DOHH2 (cell line): ENCODE data around the gene SCARF1.

ENCODE experiments used
- H3F3A ChIP-seq: fragments of 200-600 bp; sonication (generic), shearing (Covaris generic); 2 replicates; pipeline ENCODE4 v1.6.0; 2016; ENCODE audit warnings: antibody characterized with exemption, mild to moderate bottlenecking; ENCODE audit not compliant: control insufficient read depth, insufficient read depth
- H3K27ac ChIP-seq: fragments of 200-600 bp; sonication (generic); 2 replicates; pipeline ENCODE4 v1.5.1; 2014; ENCODE audit warnings: low read depth, mild to moderate bottlenecking, low read length, moderate library complexity
- H3K27me3 ChIP-seq: fragments of 200-600 bp; sonication (generic); 2 replicates; pipeline ENCODE4 v1.6.1; 2014; ENCODE audit warnings: mild to moderate bottlenecking, low read length, mixed read lengths; ENCODE audit not compliant: control insufficient read depth
- H3K36me3 ChIP-seq: fragments of 200-600 bp; sonication (generic); 2 replicates; pipeline ENCODE4 v1.6.1; 2014; ENCODE audit warnings: mild to moderate bottlenecking, low read length, moderate library complexity, mixed read lengths; ENCODE audit not compliant: control insufficient read depth
- H3K4me1 ChIP-seq: fragments of 200-600 bp; sonication (generic); 2 replicates; pipeline ENCODE4 v1.6.1; 2014; ENCODE audit warnings: mild to moderate bottlenecking, low read length, mixed read lengths; ENCODE audit not compliant: control insufficient read depth
- H3K4me2 ChIP-seq: fragments of 200-600 bp; sonication (generic); 2 replicates; pipeline ENCODE4 v1.6.0; 2014; ENCODE audit warnings: mild to moderate bottlenecking, low read length, moderate library complexity
- H3K4me3 ChIP-seq: fragments of 200-600 bp; sonication (generic); 2 replicates; pipeline ENCODE4 v1.5.1; 2014; ENCODE audit warnings: mild to moderate bottlenecking, low read length, mixed read lengths
- H3K79me2 ChIP-seq: fragments of 200-600 bp; sonication (generic); 2 replicates; pipeline ENCODE4 v1.6.1; 2014; ENCODE audit warnings: mild to moderate bottlenecking, low read length, mixed read lengths; ENCODE audit not compliant: control insufficient read depth
- H3K9me2 ChIP-seq: fragments of 200-600 bp; sonication (generic); replicated peaks from 2 replicates; pipeline ENCODE4 v1.6.1; 2014; ENCODE audit warnings: mild to moderate bottlenecking, low read length, mixed read lengths; ENCODE audit not compliant: control insufficient read depth
- H3K9me3 ChIP-seq: fragments of 200-600 bp; sonication (generic); 2 replicates; pipeline ENCODE4 v1.6.1; 2014; ENCODE audit warnings: antibody characterized with exemption, low read length, mixed read lengths; ENCODE audit not compliant: control insufficient read depth, insufficient read depth
- H4K20me1 ChIP-seq: fragments of 200-600 bp; sonication (generic); 2 replicates; pipeline ENCODE4 v1.6.0; 2014; ENCODE audit warnings: low read depth, mild to moderate bottlenecking, antibody characterized with exemption, low read length, moderate library complexity; ENCODE audit not compliant: control insufficient read depth, insufficient read depth
- CTCF ChIP-seq: fragments of 200-600 bp; sonication (generic); IDR thresholded peaks from one replicate; pipeline ENCODE4 v1.5.1; 2014; ENCODE audit warnings: antibody characterized with exemption, mild to moderate bottlenecking, low read depth, low read length; ENCODE audit not compliant: poor library complexity, severe bottlenecking
- EZH2phosphoT487 ChIP-seq: fragments of 200-600 bp; sonication (generic); IDR thresholded peaks from 2 replicates; pipeline ENCODE4 v1.6.1; 2017; ENCODE audit warnings: borderline replicate concordance, mild to moderate bottlenecking, antibody characterized with exemption, low read length, moderate library complexity, mixed read lengths

The SCARF1 gene

GRCh38 chr17:1592751-1593629 lies 52.5 kb downstream of the SCARF1 start:
- no peaks in the 10 kb centered on the region for H3K27me3 ChIP-seq
- peak overlapping the region; percentile 74 for H3K4me3 ChIP-seq
- H3K9me2 ChIP-seq = no peaks in the 10 kb centered on the region
- H3K27ac ChIP-seq = peak overlapping the region; percentile 100
- H4K20me1 ChIP-seq = no peaks in the 10 kb centered on the region
- no peak for TF ChIP-seq EZH2phosphoT487
- TF ChIP-seq CTCF = no peak
- no peaks in the 10 kb centered on the region for H3K9me3 ChIP-seq
- peaks cover 79% of the 10 kb centered on the region for H3K4me1 ChIP-seq
- peaks cover 25% of the 10 kb centered on the region for H3F3A ChIP-seq
- peak overlapping the region; percentile 94 for H3K4me2 ChIP-seq
- H3K36me3 ChIP-seq = peaks cover 57% of the 10 kb centered on the region
- peaks cover 36% of the 10 kb centered on the region for H3K79me2 ChIP-seq

GRCh38 chr17:1591474-1592090 lies 54.0 kb downstream of the SCARF1 start:
- Histone ChIP-seq H3K27ac (peak overlapping the region; percentile 100), H3K4me1 (peaks cover 74% of the 10 kb centered on the region)

GRCh38 chr17:1590747-1591473 lies 54.6 kb downstream of the SCARF1 start:
- H4K20me1 ChIP-seq = no peaks in the 10 kb centered on the region
- H3K27me3 ChIP-seq = no peaks in the 10 kb centered on the region
- peaks cover 24% of the 10 kb centered on the region for H3F3A ChIP-seq
- peaks cover 21% of the 10 kb centered on the region for H3K79me2 ChIP-seq
- H3K4me1 ChIP-seq = peaks cover 67% of the 10 kb centered on the region
- H3K9me3 ChIP-seq = no peaks in the 10 kb centered on the region
- H3K4me2 ChIP-seq = peak overlapping the region; percentile 21
- peak overlapping the region; percentile 100 for H3K27ac ChIP-seq
- TF ChIP-seq EZH2phosphoT487 = no peak
- H3K9me2 ChIP-seq = no peaks in the 10 kb centered on the region
- H3K36me3 ChIP-seq = peaks cover 73% of the 10 kb centered on the region
- no peak overlapping the region for H3K4me3 ChIP-seq

More at GRCh38 chr17:1591474-1592090, 54.0 kb downstream of the SCARF1 start:
- Histone ChIP-seq H3K27me3 (no peaks in the 10 kb centered on the region), H3K79me2 (peaks cover 28% of the 10 kb centered on the region), H3K36me3 (peaks cover 71% of the 10 kb centered on the region), H3F3A (peaks cover 25% of the 10 kb centered on the region), H3K9me2 (no peaks in the 10 kb centered on the region), H4K20me1 (no peaks in the 10 kb centered on the region), H3K9me3 (no peaks in the 10 kb centered on the region), H3K4me3 (peak overlapping the region; percentile 74), H3K4me2 (peak overlapping the region; percentile 94)
- no peak for TF ChIP-seq CTCF
- TF ChIP-seq EZH2phosphoT487 = no peak
